Measurements from ENCODE around the gene PMM2. TPM values are rescaled to one million over a fixed set of nuclear protein-coding genes. Genes with fewer than 3 reads are reported as not detected.
"Not testable (repeated sequence)": the region's sequence is repeated elsewhere in the genome, so short reads cannot be mapped to it uniquely, and the experiment has no call there.

PMM2 gene
- total and polyA plus RNA-seq, 2 donors from 2014 or later = 21.5 to 39.5 TPM

DNA sequence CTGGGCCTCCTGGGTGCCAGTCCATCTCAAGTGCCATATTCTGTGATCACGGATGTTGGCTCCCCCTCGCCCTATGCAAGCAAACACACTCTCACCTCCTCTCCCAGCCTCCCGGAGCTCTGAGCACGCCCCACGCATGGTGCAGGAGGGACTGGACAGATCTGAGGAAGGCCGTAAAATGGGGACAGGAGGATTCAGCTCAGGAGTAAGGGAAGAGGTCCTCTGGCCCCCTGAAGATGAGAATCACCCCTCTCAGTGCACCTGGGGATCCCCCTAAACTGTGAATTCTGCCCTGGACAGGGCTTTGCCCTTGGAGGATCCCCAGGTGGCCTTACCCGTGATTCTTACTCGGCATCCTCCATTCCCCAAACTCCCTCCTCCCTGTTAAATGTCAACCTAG lies 15.8 kb upstream of the PMM2 start:
- DNase-seq (no peak), FAIRE-seq (no peak)
- H3K36me3 ChIP-seq (ENCODE audit: control insufficient read depth in 2 of 3, insufficient read depth in 3 of 3, low read length in 3 of 3) = peaks cover 0 to 16% (median 10%) of the 10 kb centered on the region in 3 donors
- H3K4me3 ChIP-seq (ENCODE audit: low read length in 3 of 3) = no peak overlapping the region
- TF ChIP-seq CTCF (IDR thresholded peaks at IDR 0.05; ENCODE audit: borderline replicate concordance, extremely low read depth, insufficient read depth) = no peak
- H3K9ac ChIP-seq (ENCODE audit: low read length in 3 of 3) = no peak overlapping the region
- no peaks in the 10 kb centered on the region for H3K27me3 ChIP-seq (ENCODE audit: control insufficient read depth, insufficient read depth, low read length)
- intact Hi-C loops (cut with DNase I) = loop anchor here (10.0 kb wide), 1 partner anchor 117 kb away; no protein-coding TSS in a partner anchor
- H3K4me1 ChIP-seq (ENCODE audit: control insufficient read depth in 2 of 3, insufficient read depth in 2 of 3, low read depth in 1 of 3, low read length in 3 of 3) = no peaks in the 10 kb centered on the region
- H3K27ac ChIP-seq (ENCODE audit: low read depth in 2 of 2, low read length in 2 of 2) = no peak overlapping the region
- no peaks in the 10 kb centered on the region for H3K9me3 ChIP-seq (ENCODE audit: control insufficient read depth in 2 of 3, insufficient read depth in 1 of 3, low read length in 3 of 3)

GRCh38 chr16:8782673-8783072 lies 15.0 kb upstream of the PMM2 start:
- no peak for DNase-seq
- Histone ChIP-seq H3K4me1 (ENCODE audit: control insufficient read depth in 2 of 3, insufficient read depth in 2 of 3, low read depth in 1 of 3, low read length in 3 of 3) (no peaks in the 10 kb centered on the region), H3K36me3 (ENCODE audit: control insufficient read depth in 2 of 3, insufficient read depth in 3 of 3, low read length in 3 of 3) (peaks cover 0 to 10% (median 3%) of the 10 kb centered on the region in 3 donors), H3K4me3 (ENCODE audit: low read length in 3 of 3) (no peak overlapping the region), H3K9ac (ENCODE audit: low read length in 3 of 3) (no peak overlapping the region), H3K9me3 (ENCODE audit: control insufficient read depth in 2 of 3, insufficient read depth in 1 of 3, low read length in 3 of 3) (no peaks in the 10 kb centered on the region), H3K27ac (ENCODE audit: low read depth in 2 of 2, low read length in 2 of 2) (no peak overlapping the region), H3K27me3 (ENCODE audit: control insufficient read depth, insufficient read depth, low read length) (no peaks in the 10 kb centered on the region)
- TF ChIP-seq CTCF (IDR thresholded peaks at IDR 0.05; ENCODE audit: borderline replicate concordance, extremely low read depth, insufficient read depth) = no peak
- intact Hi-C loops (cut with DNase I) = loop anchor here (10.0 kb wide), 1 partner anchor 118 kb away; no protein-coding TSS in a partner anchor
- FAIRE-seq = no peak

GRCh38 chr16:8785408-8785807 lies 12.2 kb upstream of the PMM2 start:
- DNase-seq (no peak), FAIRE-seq (no peak)
- no peak overlapping the region for H3K27ac ChIP-seq (ENCODE audit: low read depth in 2 of 2, low read length in 2 of 2)
- H3K36me3 ChIP-seq (ENCODE audit: control insufficient read depth in 2 of 3, insufficient read depth in 3 of 3, low read length in 3 of 3) = no peaks in the 10 kb centered on the region
- no peak overlapping the region for H3K4me3 ChIP-seq (ENCODE audit: low read length in 3 of 3)
- H3K9me3 ChIP-seq (ENCODE audit: control insufficient read depth in 2 of 3, insufficient read depth in 1 of 3, low read length in 3 of 3) = no peaks in the 10 kb centered on the region
- intact Hi-C loops (cut with DNase I) = loop anchor here (10.0 kb wide), 1 partner anchor 121 kb away; no protein-coding TSS in a partner anchor
- H3K9ac ChIP-seq (ENCODE audit: low read length in 3 of 3) = no peak overlapping the region
- H3K4me1 ChIP-seq (ENCODE audit: control insufficient read depth in 2 of 3, insufficient read depth in 2 of 3, low read depth in 1 of 3, low read length in 3 of 3) = peaks cover 0 to 3% (median 0%) of the 10 kb centered on the region in 3 donors
- no peak for TF ChIP-seq CTCF (IDR thresholded peaks at IDR 0.05; ENCODE audit: borderline replicate concordance, extremely low read depth, insufficient read depth)
- no peaks in the 10 kb centered on the region for H3K27me3 ChIP-seq (ENCODE audit: control insufficient read depth, insufficient read depth, low read length)

DNA sequence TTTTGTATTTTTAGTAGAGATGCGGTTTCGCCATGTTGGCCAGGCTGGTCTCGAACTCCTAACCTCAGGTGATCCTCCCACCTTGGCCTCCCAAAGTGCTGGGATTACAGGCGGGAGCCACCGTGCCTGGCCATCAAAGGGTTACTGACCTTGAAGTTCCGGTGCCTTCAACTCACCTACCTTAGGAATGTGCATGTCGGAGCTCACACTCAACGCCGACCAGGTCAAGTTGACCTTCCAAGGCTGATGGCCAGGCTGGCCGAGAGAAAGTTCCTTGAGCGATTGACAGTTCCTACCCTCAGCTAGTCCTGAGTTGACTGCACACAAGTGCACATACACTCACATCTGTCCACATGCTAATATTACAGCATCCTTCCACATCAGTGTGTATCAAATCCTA lies 11.3 kb upstream of the PMM2 start:
- H3K27me3 ChIP-seq (ENCODE audit: control insufficient read depth, insufficient read depth, low read length); H3K9me3 ChIP-seq (ENCODE audit: control insufficient read depth in 2 of 3, insufficient read depth in 1 of 3, low read length in 3 of 3); H3K27ac ChIP-seq (ENCODE audit: low read depth in 2 of 2, low read length in 2 of 2); FAIRE-seq; H3K4me3 ChIP-seq (ENCODE audit: low read length in 3 of 3); H3K36me3 ChIP-seq (ENCODE audit: control insufficient read depth in 2 of 3, insufficient read depth in 3 of 3, low read length in 3 of 3); DNase-seq; H3K9ac ChIP-seq (ENCODE audit: low read length in 3 of 3); H3K4me1 ChIP-seq (ENCODE audit: control insufficient read depth in 2 of 3, insufficient read depth in 2 of 3, low read depth in 1 of 3, low read length in 3 of 3): not testable (repeated sequence)
- intact Hi-C loops (cut with DNase I) = loop anchor here (10.0 kb wide), 1 partner anchor 122 kb away; no protein-coding TSS in a partner anchor

Measured in kidney (tissue), 14 donors.